ENCODE data around the gene WNT3.
"Not testable (repeated sequence)": the region's sequence is repeated elsewhere in the genome, so short reads cannot be mapped to it uniquely, and the experiment has no call there.

Gene WNT3

GRCh38 chr17:46759141-46759540 lies 59.4 kb downstream of the WNT3 start:
- no peak for DNase-seq

DNA sequence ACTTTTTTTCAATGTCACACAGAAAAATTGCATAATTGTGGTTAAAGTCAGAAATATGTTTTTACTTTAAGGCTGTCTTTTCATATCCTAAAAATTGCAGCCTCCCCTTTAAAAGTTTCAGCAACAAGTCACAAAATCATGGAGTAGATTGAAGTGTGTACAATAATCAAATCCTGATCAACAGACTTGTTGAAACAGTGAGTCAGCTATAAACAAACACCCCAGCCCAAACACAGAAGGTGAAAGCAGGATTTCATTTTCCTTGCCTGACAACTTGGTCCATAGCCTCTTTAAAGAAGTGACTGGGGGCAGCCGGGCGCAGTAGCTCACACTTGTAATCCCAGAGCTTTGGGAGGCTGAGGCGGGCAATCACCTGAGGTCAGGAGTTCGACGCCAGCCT lies 59.9 kb downstream of the WNT3 start:
- DNase-seq = no peak

DNA sequence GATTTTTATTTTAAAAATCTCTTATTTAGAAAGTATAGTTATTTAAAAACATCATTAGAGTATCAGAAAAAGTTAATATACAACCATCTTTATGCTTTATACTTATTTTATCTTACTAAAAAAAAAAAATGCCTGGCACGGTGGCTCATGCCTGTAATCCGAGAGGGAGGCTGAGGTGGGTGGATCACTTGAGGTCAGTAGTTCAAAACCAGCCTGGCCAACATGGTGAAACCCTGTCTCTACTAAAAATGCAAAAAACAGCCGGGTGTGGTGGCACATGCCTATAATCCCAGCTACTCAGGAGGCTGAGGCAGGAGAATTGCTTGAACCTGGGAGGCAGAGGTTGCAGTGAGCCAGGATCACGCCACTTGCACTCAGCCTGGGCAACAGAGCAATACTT lies 60.9 kb downstream of the WNT3 start:
- DNase-seq = not testable (repeated sequence)

DNA sequence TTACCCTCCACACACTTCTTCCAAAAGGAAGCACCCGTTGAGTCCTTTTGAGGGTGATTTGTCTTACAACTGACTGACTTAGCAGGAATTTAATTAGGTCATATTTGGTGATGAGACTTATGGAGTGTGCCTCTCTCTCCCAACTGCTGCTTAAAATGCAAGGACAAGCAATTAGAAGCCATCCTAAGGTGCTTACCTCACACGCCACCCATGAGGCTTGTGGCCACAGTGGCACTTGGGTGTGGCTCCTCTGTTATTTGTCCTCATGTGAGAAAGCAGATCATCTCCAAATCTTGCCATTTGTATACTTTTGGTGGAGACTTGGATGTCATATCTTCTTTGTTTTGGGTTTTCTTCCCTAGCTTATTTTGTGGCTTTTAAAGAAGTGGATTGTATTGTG lies 61.6 kb downstream of the WNT3 start:
- no peak for DNase-seq

DNA sequence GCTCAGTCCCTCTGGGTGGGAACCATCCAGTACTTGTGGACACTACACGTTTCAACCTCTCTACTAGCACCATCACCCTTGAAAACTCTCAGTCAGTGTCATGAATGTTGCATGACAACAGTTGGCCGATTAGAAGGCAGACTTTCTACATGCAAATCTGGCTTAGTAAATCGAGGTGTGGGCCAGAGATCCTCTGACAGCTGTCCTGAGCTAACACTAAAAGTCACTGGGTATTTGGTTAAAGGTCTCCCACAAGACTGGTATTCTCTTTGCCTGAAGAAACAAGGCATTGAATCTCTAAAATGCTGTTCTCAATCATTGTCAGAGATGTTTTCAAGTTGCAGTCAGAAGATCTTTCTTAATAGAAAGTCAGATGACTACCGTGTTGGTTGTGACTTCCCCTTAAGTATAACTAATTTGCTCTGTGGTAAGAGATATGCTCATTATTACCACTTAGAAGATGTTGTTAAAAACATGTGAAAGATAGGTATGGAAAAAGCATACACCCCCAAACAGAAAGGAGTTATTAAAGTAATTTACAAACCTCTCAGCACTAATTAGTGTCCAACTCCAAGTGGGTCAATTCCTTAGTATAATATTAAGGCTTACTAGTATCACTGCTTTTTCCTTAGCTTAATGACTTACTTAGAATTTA lies 62.3 kb downstream of the WNT3 start:
- no peak for DNase-seq

DNA sequence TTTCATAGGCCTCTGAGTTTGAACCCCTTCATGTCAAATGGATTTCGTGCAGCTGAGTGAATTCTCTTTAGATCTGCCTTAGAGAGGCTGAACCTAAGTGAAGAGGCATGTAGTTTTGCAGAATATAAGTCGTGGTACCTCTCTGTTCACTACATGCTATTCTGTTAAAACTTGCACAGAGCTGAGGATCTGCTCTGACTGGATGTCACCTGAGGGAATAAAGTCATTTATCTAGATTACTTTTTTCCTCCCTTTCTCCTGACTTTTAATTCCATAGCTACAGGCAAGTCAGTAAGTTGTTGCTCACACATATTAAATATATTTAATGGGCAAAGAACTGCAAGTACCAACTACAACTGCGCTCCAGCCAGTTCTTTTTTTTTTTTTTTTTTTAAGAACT lies 64.7 kb downstream of the WNT3 start:
- DNase-seq = no peak

GRCh38 chr17:46751425-46751824 lies 67.1 kb downstream of the WNT3 start:
- DNase-seq = no peak

- DNase-seq = no peak
Observed at GRCh38 chr17:46745376-46745775, 73.1 kb downstream of the WNT3 start.

GRCh38 chr17:46744441-46744840 lies 74.1 kb downstream of the WNT3 start:
- DNase-seq = no peak

DNA sequence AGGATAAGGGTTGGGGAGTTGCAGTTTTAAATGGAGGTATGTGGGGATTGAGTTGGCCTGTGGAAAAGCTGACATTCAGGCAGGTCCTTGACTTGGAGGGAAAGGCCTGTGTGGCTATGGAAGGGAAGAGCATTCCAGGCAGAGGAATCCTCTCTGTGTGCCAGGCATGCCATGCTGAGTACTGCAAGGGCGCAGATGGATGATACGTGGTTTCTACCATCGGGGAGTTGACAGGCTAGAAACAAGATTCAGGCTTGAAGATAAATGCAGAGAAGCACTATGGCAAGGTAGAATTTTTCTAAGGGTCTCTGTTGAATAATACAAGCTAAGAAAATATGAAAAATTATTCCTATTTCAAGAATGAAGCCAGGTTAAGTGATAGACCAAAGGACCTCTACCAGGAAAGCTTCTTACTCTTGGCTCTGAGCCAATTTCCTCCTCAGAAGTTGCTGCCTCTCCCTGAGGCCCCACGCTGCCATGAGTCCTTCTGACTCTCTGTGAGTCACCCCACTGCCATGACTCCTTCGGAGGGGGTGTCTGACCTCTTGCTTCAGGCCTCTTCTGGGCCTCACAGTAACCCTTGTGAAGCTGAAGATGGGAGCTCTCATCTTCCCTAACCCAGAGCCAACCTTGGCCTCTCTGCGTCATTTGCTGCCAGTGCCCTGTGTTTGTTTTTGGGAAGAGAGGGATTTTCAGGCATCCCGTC lies 75.8 kb downstream of the WNT3 start:
- no peak for DNase-seq

- no peak for DNase-seq
Observed at GRCh38 chr17:46741122-46741730, 77.3 kb downstream of the WNT3 start.

GRCh38 chr17:46739982-46740381 lies 78.5 kb downstream of the WNT3 start:
- DNase-seq = no peak

- DNase-seq = no peak
Observed at GRCh38 chr17:46738544-46738943, 79.9 kb downstream of the WNT3 start.

GRCh38 chr17:46737326-46737725 lies 81.2 kb downstream of the WNT3 start:
- DNase-seq = no peak

DNA sequence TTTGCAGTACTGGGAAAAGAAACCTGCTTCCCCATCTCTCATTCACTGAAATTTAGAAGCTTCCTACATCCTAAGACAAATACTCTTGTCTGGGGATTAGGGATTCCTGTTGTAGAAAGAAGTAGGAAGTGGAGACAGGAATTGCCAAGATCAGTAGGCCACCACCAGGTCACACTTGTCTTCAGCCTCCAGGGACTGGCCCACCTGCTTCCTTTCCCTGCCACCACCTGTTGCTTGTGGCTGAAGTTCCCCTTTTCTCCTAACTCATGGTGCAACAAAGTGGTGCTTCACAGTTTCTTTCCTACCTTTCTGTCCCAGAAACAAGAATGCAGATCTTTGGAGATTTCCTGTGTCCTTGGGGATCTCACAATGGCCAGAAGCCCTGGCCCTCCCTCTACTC lies 82.4 kb downstream of the WNT3 start:
- no peak for DNase-seq

DNA sequence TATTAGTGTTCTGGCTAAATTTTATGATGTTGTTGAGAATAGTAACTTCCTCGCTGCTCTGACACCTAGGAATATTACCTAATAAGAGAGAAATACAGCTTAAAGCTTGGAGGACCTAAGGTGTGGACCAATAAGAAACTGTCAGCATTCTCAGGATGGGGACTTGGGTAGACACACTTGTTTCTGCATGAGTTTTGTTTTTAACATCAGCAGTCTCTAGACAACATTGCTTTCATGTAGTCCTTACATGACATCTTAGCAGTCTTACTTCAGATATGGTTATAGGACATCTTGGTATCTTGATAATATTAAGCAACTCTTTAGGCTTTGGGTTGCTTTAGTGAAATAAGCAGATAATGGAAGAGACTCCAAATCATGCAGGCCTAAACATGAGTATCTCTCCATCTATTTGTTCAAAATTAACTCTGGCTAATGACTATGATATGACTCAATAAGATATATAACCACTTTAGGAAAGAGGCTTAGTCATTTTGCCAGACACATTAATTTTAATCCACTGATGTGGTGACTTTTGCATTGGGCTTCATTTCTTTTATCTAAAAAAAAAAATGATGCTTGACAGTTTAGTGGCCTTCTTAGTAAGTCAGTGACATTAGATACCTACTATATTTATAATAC lies 84.5 kb downstream of the WNT3 start:
- no peak for DNase-seq

DNA sequence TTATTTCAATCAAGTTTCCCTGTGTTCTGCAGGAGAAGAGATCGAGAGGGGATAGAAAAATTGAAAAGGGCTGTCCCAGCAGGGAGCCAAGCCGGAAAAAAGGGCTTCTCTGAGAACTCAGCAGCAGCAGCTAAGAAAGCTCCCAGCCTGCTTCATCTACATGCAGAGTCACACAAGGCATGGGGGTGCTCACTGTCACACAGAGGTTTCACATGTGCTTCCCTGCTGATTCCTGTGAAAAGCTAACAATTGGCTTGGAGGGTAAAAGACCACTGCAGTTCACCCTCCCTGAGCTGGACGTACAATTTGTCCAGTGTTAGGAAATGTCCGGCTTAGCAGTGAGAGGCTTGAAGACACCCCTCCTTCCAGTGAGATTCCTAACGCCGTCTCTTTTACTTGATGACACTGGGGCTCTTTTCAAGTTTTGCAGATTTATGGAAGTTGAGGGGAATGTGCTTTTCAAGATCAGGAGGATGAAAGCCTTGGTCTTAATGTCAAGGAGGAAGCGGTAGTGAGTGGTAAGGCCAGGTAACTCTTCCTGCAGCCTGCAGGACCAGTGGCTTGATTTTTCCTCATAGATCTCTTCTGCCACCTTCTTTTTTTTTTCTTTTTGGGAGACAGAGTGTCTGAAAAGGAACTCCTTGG lies 85.6 kb downstream of the WNT3 start:
- no peak for DNase-seq

- no peak for DNase-seq
Observed at GRCh38 chr17:46732160-46732559, 86.3 kb downstream of the WNT3 start.

GRCh38 chr17:46730679-46731078 lies 87.8 kb downstream of the WNT3 start:
- DNase-seq = no peak

- no peak for DNase-seq
Observed at GRCh38 chr17:46730026-46730425, 88.5 kb downstream of the WNT3 start.

- no peak for DNase-seq
Observed at GRCh38 chr17:46727572-46728348, 90.7 kb downstream of the WNT3 start.

DNA sequence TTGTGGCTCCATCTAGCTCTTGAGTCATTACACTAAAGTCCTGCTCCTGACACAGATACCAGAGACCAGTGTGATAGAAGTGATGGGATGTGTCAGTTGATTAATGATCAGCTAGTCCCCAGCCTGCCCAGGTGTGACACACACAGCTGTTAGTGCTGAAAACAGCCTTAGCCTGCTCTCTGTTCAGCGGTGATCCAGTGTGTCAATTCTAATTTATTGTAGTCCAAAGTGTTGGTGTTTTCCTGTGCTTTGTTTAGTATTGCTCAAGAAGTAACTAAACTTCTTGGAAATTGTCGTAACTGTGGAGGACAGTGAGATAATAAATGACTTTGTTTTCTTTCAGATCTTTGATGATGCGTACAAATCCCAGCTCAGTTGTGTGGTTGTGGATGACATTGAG lies 92.3 kb downstream of the WNT3 start:
- DNase-seq = no peak

Data from activated naive CD4-positive, alpha-beta T cell treated with anti-CD3 and anti-CD28 coated beads, Interleukin-2, amount 50 U/mL, for 16 hours (primary cell).